H1 (cell line): Measurements from ENCODE around the gene FRMD5. TPM values are rescaled to one million over a fixed set of nuclear protein-coding genes. Genes with fewer than 3 reads are reported as not detected.

Source experiments
- CTCF ChIA-PET: fragments of 300-600 bp; sonication (Branson Sonifier 250); formaldehyde crosslinking; loops from one replicate; lab custom pipeline; 2021; ENCODE audit not compliant: partially characterized antibody; lab: Charles Lee
- POLR2A ChIA-PET: fragments of 300-600 bp; sonication (Branson Sonifier 250); formaldehyde crosslinking; loops from one replicate; lab custom pipeline; 2021; ENCODE audit warnings: inconsistent platforms; ENCODE audit not compliant: partially characterized antibody; lab: Charles Lee
- DNase-seq, 2 experiments: peaks; one replicate each; pipeline versions ENCODE4 v3.0.0 to v3.0.0-alpha.2; 2010 to 2022; ENCODE audit warnings: low spot score in 2 of 2, low read depth in 1 of 2, mixed read lengths in 1 of 2
- FAIRE-seq: peaks from 2 replicates; lab custom pipeline; 2011; peaks lifted over from hg19 to GRCh38; lab: Jason Lieb, UNC
- H2AFZ ChIP-seq: 2 replicates; pipeline ENCODE4 v1.8.1; 2012; ENCODE audit warnings: low read length, inconsistent platforms
- H2AK5ac ChIP-seq: 2 replicates; pipeline ENCODE4 v1.6.1; 2013; ENCODE audit warnings: low read depth, low read length
- H2BK120ac ChIP-seq: replicated peaks from 2 replicates; pipeline ENCODE3; 2013; ENCODE audit warnings: low read depth, low read length, inconsistent platforms
- H2BK12ac ChIP-seq: 2 replicates; pipeline ENCODE4 v1.6.1; 2013; ENCODE audit warnings: low read depth, low read length
- H2BK15ac ChIP-seq: 2 replicates; pipeline ENCODE4 v1.6.1; 2013; ENCODE audit warnings: low read length
- H2BK20ac ChIP-seq: 2 replicates; pipeline ENCODE4 v1.6.1; 2013; ENCODE audit warnings: low read length
- H2BK5ac ChIP-seq: 2 replicates; pipeline ENCODE4 v1.6.1; 2013; ENCODE audit warnings: low read depth, low read length
- H3K14ac ChIP-seq: 2 replicates; pipeline ENCODE4 v1.6.1; 2013; ENCODE audit warnings: inconsistent platforms; ENCODE audit not compliant: insufficient read length
- H3K18ac ChIP-seq: 2 replicates; pipeline ENCODE4 v1.6.1; 2013; ENCODE audit warnings: low read length; ENCODE audit errors: extremely low read depth
- H3K23ac ChIP-seq: 2 replicates; pipeline ENCODE4 v1.6.1; 2013; ENCODE audit warnings: inconsistent platforms; ENCODE audit not compliant: insufficient read length
- H3K23me2 ChIP-seq: 2 replicates; pipeline ENCODE4 v1.6.1; 2013; ENCODE audit warnings: low read depth, low read length
- H3K27ac ChIP-seq: 2 replicates; pipeline ENCODE4 v1.6.1; 2011; ENCODE audit warnings: low read depth, low read length, inconsistent platforms
- H3K27me3 ChIP-seq, 4 experiments: replicated peaks in 1 of 4; 1 replicate in 1 of 4; 2 replicates in 3 of 4; pipeline versions ENCODE4 v1.6.1 to v1.8.1; 2011 to 2013; ENCODE audit warnings: low read length in 3 of 4, mild to moderate bottlenecking in 3 of 4, inconsistent platforms in 2 of 4, mixed read lengths in 2 of 4, moderate library complexity in 1 of 4; ENCODE audit not compliant: control insufficient read depth in 3 of 4, insufficient read depth in 3 of 4; ENCODE audit errors: extremely low read depth in 1 of 4
- H3K36me3 ChIP-seq, 4 experiments: 2 replicates each; pipeline versions ENCODE4 v1.6.1 to v1.8.1; 2011 to 2013; ENCODE audit warnings: mild to moderate bottlenecking in 4 of 4, low read length in 3 of 4, moderate library complexity in 2 of 4, control low read depth in 1 of 4, inconsistent platforms in 1 of 4; ENCODE audit not compliant: insufficient read depth in 4 of 4, control insufficient read depth in 2 of 4
- H3K4ac ChIP-seq: replicated peaks from 2 replicates; pipeline ENCODE3; 2013; ENCODE audit warnings: low read length, low read depth, mixed read lengths, inconsistent platforms; ENCODE audit not compliant: insufficient read length
- H3K4me1 ChIP-seq, 4 experiments: replicated peaks in 1 of 4; 1 replicate in 1 of 4; 2 replicates in 3 of 4; pipeline versions ENCODE4 v1.6.1 to v1.8.1; 2011 to 2013; ENCODE audit warnings: low read length in 3 of 4, inconsistent platforms in 2 of 4, mixed read lengths in 1 of 4; ENCODE audit not compliant: insufficient read depth in 4 of 4, control insufficient read depth in 3 of 4
- H3K4me2 ChIP-seq, 2 experiments: 2 replicates each; pipeline versions ENCODE4 v1.6.1 to v1.8.1; 2011 to 2013; ENCODE audit warnings: low read depth in 2 of 2, low read length in 2 of 2, control low read depth in 1 of 2, inconsistent platforms in 1 of 2, mild to moderate bottlenecking in 1 of 2; ENCODE audit not compliant: insufficient read depth in 1 of 2
- H3K4me3 ChIP-seq, 4 experiments: fragments of 200-600, 300-600 bp in 1 of 4; sonication (generic), shearing (Covaris generic), sonication (Bioruptor Twin) in 1 of 4; 2 replicates each; pipeline versions ENCODE4 v1.5.1 to v1.8.1; 2011 to 2016; ENCODE audit warnings: low read length in 4 of 4, low read depth in 3 of 4, control low read depth in 2 of 4, inconsistent platforms in 2 of 4, mild to moderate bottlenecking in 2 of 4, mixed read lengths in 1 of 4, moderate library complexity in 1 of 4; ENCODE audit not compliant: insufficient read depth in 2 of 4; ENCODE audit errors: extremely low read depth in 1 of 4
- H3K56ac ChIP-seq: replicated peaks from 2 replicates; pipeline ENCODE3; 2013; ENCODE audit warnings: low read depth, mild to moderate bottlenecking, mixed read lengths, low read length, inconsistent platforms; ENCODE audit not compliant: insufficient read length
- H3K79me1 ChIP-seq: 2 replicates; pipeline ENCODE4 v1.6.1; 2013; ENCODE audit warnings: low read depth, low read length, control low read depth
- H3K79me2 ChIP-seq, 2 experiments: 2 replicates each; pipeline versions ENCODE4 v1.6.1 to v1.8.1; 2012 to 2013; ENCODE audit warnings: low read length in 2 of 2, mild to moderate bottlenecking in 2 of 2, inconsistent platforms in 1 of 2; ENCODE audit not compliant: insufficient read depth in 2 of 2, control insufficient read depth in 1 of 2
- H3K9ac ChIP-seq, 4 experiments: replicated peaks in 1 of 4; 1 replicate in 1 of 4; 2 replicates in 3 of 4; pipeline versions ENCODE4 v1.6.1 to v1.8.1; 2011 to 2013; ENCODE audit warnings: low read depth in 3 of 4, low read length in 3 of 4, control low read depth in 2 of 4, mild to moderate bottlenecking in 2 of 4, moderate library complexity in 2 of 4, inconsistent platforms in 1 of 4; ENCODE audit errors: extremely low read depth in 1 of 4
- H3K9me3 ChIP-seq, 2 experiments: 2 replicates each; pipeline versions ENCODE4 v1.6.1 to v1.8.1; 2012 to 2013; ENCODE audit warnings: mild to moderate bottlenecking in 2 of 2, moderate library complexity in 2 of 2, control low read depth in 1 of 2, inconsistent platforms in 1 of 2, low read depth in 1 of 2, low read length in 1 of 2, mixed read lengths in 1 of 2; ENCODE audit not compliant: insufficient read depth in 2 of 2
- H4K20me1 ChIP-seq, 2 experiments: replicated peaks in 1 of 2; 2 replicates each; pipeline versions ENCODE3 to v1.8.1; 2011 to 2013; ENCODE audit warnings: inconsistent platforms in 2 of 2, low read length in 2 of 2, mild to moderate bottlenecking in 1 of 2; ENCODE audit not compliant: insufficient read depth in 2 of 2, control insufficient read depth in 1 of 2
- H4K5ac ChIP-seq: 2 replicates; pipeline ENCODE4 v1.6.1; 2013; ENCODE audit warnings: low read length, low read depth, mixed read lengths, inconsistent platforms; ENCODE audit not compliant: insufficient read length
- H4K8ac ChIP-seq: 2 replicates; pipeline ENCODE4 v1.8.0; 2013; ENCODE audit warnings: mild to moderate bottlenecking, moderate library complexity, low read length, inconsistent platforms; ENCODE audit not compliant: insufficient read depth; ENCODE audit errors: extremely low read depth
- H4K91ac ChIP-seq: replicated peaks from 2 replicates; pipeline ENCODE3; 2013; ENCODE audit warnings: low read length, mixed read lengths, inconsistent platforms; ENCODE audit not compliant: insufficient read length
- BCL11A ChIP-seq, 2 experiments: IDR thresholded peaks; one replicate each; pipeline ENCODE4 v1.6.1; 2011; ENCODE audit warnings: low read depth in 2 of 2, low read length in 2 of 2, mild to moderate bottlenecking in 2 of 2
- CREB1 ChIP-seq: IDR thresholded peaks from 2 replicates; pipeline ENCODE4 v1.6.1; 2012; ENCODE audit warnings: inconsistent platforms
- CTBP2 ChIP-seq: IDR thresholded peaks from 2 replicates; pipeline ENCODE4 v1.7.0; 2011; ENCODE audit warnings: borderline replicate concordance, mild to moderate bottlenecking, moderate library complexity, mixed read lengths, low read length; ENCODE audit not compliant: insufficient read depth, insufficient read length
- EP300 ChIP-seq, 2 experiments: IDR thresholded peaks; 1 replicate in 1 of 2; 2 replicates in 1 of 2; pipeline ENCODE4 v1.6.1; 2011 to 2012; ENCODE audit warnings: low read depth in 2 of 2, low read length in 2 of 2, mild to moderate bottlenecking in 2 of 2, borderline replicate concordance in 1 of 2, inconsistent platforms in 1 of 2, moderate library complexity in 1 of 2
- GTF2F1 ChIP-seq: IDR thresholded peaks from 2 replicates; pipeline ENCODE4 v1.6.1; 2012; ENCODE audit warnings: low read depth, low read length, improper control_type of control experiment, borderline replicate concordance
- RBBP5 ChIP-seq: IDR thresholded peaks from 2 replicates; pipeline ENCODE4 v1.7.1; 2012; ENCODE audit warnings: low read depth, mild to moderate bottlenecking, inconsistent platforms, low read length, moderate library complexity, borderline replicate concordance
- RNF2 ChIP-seq: fragments of 200-900, 300-1000 bp; sonication (generic); IDR thresholded peaks from 2 replicates; pipeline ENCODE4 v1.7.1; 2016; ENCODE audit warnings: borderline replicate concordance, low read depth, mild to moderate bottlenecking, antibody characterized with exemption, low read length; ENCODE audit not compliant: poor library complexity, severe bottlenecking; ENCODE audit errors: missing control alignments
- SIRT6 ChIP-seq: IDR thresholded peaks from one replicate; pipeline ENCODE4 v1.7.1; 2012; ENCODE audit warnings: low read length, inconsistent platforms
- SP1 ChIP-seq: IDR thresholded peaks from 2 replicates; pipeline ENCODE4 v1.6.1; 2011; ENCODE audit warnings: low read depth, low read length
- TBP ChIP-seq: IDR thresholded peaks from 2 replicates; pipeline ENCODE4 v1.6.1; 2011; ENCODE audit warnings: low read depth, low read length, improper control_type of control experiment
- TCF12 ChIP-seq: IDR thresholded peaks from 2 replicates; pipeline ENCODE4 v1.6.1; 2011; ENCODE audit warnings: low read depth, mild to moderate bottlenecking, low read length
- ZNF274 ChIP-seq: IDR thresholded peaks from 2 replicates; pipeline ENCODE4 v1.7.0; 2012; ENCODE audit warnings: low read length, borderline replicate concordance; ENCODE audit errors: extremely low read depth
- WGBS, 2 experiments: shearing (Covaris generic) in 1 of 2; methylation state at CpG; one replicate each; pipeline versions ENCODE4 v1.1.6 to v1.1.7; 2013 to 2015; ENCODE audit warnings: low lambda C conversion rate in 2 of 2, mixed read lengths in 2 of 2, inconsistent platforms in 1 of 2, low coverage in 1 of 2, missing lambda C conversion rate in 1 of 2; ENCODE audit not compliant: insufficient replicate concordance in 2 of 2, insufficient coverage in 1 of 2, insufficient read length in 1 of 2; ENCODE audit errors: extremely low coverage in 1 of 2, missing lambda C conversion rate in 1 of 2; 5-methylcytosine and 5-hydroxymethylcytosine counted together
- polyA plus RNA-seq, 7 experiments: library from polyadenylated mRNA; depleted of rRNA in 3 of 7; stranded (reverse) in 5 of 7; unstranded in 2 of 7; fragments of >200 nt in 5 of 7; fragments of 200-250 nt in 2 of 7; gene quantifications; 1 replicate in 5 of 7; 2 replicates in 1 of 7; 4 replicates in 1 of 7; pipeline versions ENCODE4 v1.2.1 to v1.2.3, GENCODE V29; 2011 to 2013; ENCODE audit warnings: missing spikeins in 2 of 7, mixed read lengths in 2 of 7
- total RNA-seq: library from RNA; stranded (reverse); fragmentation: NEBNext Ultra II Directional; extraction: Animal tissue kit (Norgen Biotek cat#: 25700); gene quantifications from 2 replicates; pipeline ENCODE4 v1.2.1, GENCODE V29; 2021
- TF ChIP-seq, protein P1 (sequence below): IDR thresholded peaks from 2 replicates; pipeline ENCODE4 v1.6.1; 2012; ENCODE audit warnings: inconsistent platforms

Gene FRMD5
- total and polyA plus RNA-seq, 2 of the 8 experiments (the other 6 are each of a cell fraction or from before 2014, with no cell fraction given): 10.1 to 12.6 TPM

DNA sequence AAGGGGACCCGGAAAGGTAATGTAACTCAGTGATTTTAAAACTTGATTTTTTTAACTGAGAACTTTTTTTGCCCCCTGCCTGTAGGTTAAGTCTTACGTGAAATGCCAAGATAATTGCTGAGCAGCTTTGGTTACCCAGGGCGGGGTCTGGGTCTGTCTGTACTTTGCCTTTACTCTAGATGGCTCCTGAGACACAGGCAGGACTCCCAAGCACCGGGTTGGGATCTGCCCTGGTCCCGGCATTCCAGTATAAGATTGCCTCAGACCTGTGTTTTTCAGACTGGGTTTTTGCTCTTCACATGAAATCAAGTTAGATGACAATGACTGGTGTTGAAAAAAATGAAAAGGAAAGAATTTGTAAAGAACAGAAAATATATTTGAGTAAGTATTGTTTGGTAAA is 328.0 kb downstream of the FRMD5 start:
- Histone ChIP-seq H3K79me2 (no peaks in the 10 kb centered on the region), H3K4me1 (no peaks in the 10 kb centered on the region), H2BK5ac (no peak overlapping the region)
- POLR2A ChIA-PET: interaction anchor here (0.6 kb wide), 1 partner anchor 39 kb away, joined by 3 read pairs; no protein-coding TSS in a partner anchor
- CTCF ChIA-PET: interaction anchor here (0.5 to 4.2 kb wide), 2 partner anchors 10 to 15 kb away, joined by 3 to 22 read pairs; no protein-coding TSS in a partner anchor
- TF ChIP-seq ZNF274 (no peak), TCF12 (no peak), CREB1 (no peak), BCL11A (IDR thresholded peaks at IDR 0.05; ENCODE audit: low read depth in 2 of 2, low read length in 2 of 2) (no peak), TBP (no peak), GTF2F1 (no peak), RNF2 (no peak), SP1 (no peak), EP300 (IDR thresholded peaks at IDR 0.05; ENCODE audit: borderline replicate concordance in 1 of 2, low read depth in 2 of 2, low read length in 2 of 2) (no peak), SIRT6 (no peak), CTBP2 (no peak), RBBP5 (no peak)
- TF ChIP-seq, protein P1, sequence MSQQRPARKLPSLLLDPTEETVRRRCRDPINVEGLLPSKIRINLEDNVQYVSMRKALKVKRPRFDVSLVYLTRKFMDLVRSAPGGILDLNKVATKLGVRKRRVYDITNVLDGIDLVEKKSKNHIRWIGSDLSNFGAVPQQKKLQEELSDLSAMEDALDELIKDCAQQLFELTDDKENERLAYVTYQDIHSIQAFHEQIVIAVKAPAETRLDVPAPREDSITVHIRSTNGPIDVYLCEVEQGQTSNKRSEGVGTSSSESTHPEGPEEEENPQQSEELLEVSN: no peak
- TF ChIP-seq, all 59 proteins: peak for 0
- H4K8ac ChIP-seq: no peak overlapping the region
- H3K18ac ChIP-seq: no peak overlapping the region
- no peak overlapping the region for H3K27ac ChIP-seq
- no peak overlapping the region for H4K91ac ChIP-seq
- H3K4me2 ChIP-seq: no peak overlapping the region
- no peak overlapping the region for H3K14ac ChIP-seq
- peaks cover 0 to 4% of the 10 kb centered on the region in 2 experiments for H4K20me1 ChIP-seq
- no peak overlapping the region for H3K56ac ChIP-seq
- no peak overlapping the region for H3K4me3 ChIP-seq
- H4K5ac ChIP-seq: no peak overlapping the region
- no peak overlapping the region for H3K4ac ChIP-seq
- no peaks in the 10 kb centered on the region for H3K79me1 ChIP-seq
- H3K9me3 ChIP-seq: no peaks in the 10 kb centered on the region
- no peaks in the 10 kb centered on the region for H3K27me3 ChIP-seq
- no peaks in the 10 kb centered on the region for H3K23me2 ChIP-seq
- no peak overlapping the region for H2BK12ac ChIP-seq
- H2BK120ac ChIP-seq: no peak overlapping the region
- no peak overlapping the region for H2BK15ac ChIP-seq
- H2AK5ac ChIP-seq: no peak overlapping the region
- no peak overlapping the region for H3K23ac ChIP-seq
- no peak overlapping the region for H2BK20ac ChIP-seq
- H3K9ac ChIP-seq: no peak overlapping the region
- WGBS, 2 experiments: 88% methylated on average over 5 of the region's 5 CpGs; no CpG with 5 or more reads in 1 of the 2 experiments
- FAIRE-seq (no peak), DNase-seq (no peak)
- H3K36me3 ChIP-seq: peaks cover 0 to 14% (median 3%) of the 10 kb centered on the region in 4 experiments; a peak in 4 of 8 replicates
- H2AFZ ChIP-seq: no peak overlapping the region
